Stimulated activated CD4-positive, alpha-beta T cell treated with anti-CD3 and anti-CD28 coated beads, Interleukin-1b, Interleukin-23, amount 100 ng/mL, for 24 hours (primary cell): Measurements from ENCODE around the gene LRFN3.
"Not testable (repeated sequence)": the region's sequence is repeated elsewhere in the genome, so short reads cannot be mapped to it uniquely, and the experiment has no call there.

Source experiments
- DNase-seq, 4 experiments: peaks; one replicate each; pipeline ENCODE4 v3.0.0-alpha.2; 2020; ENCODE audit warnings: low read depth in 4 of 4, low spot score in 1 of 4

Gene LRFN3

GRCh38 chr19:35938282-35939224 lies 2.4 kb downstream of the LRFN3 start:
- no peak for DNase-seq

- DNase-seq = no peak
Observed at GRCh38 chr19:35939307-35940077, 3.3 kb downstream of the LRFN3 start.

GRCh38 chr19:35940078-35940775 lies 4.1 kb downstream of the LRFN3 start:
- no peak for DNase-seq

- no peak for DNase-seq
Observed at GRCh38 chr19:35940839-35941238, 4.7 kb downstream of the LRFN3 start.

GRCh38 chr19:35942235-35942634 lies 6.1 kb downstream of the LRFN3 start:
- DNase-seq = no peak

GRCh38 chr19:35943321-35944301 lies 7.4 kb downstream of the LRFN3 start:
- DNase-seq = no peak

- no peak for DNase-seq
Observed at GRCh38 chr19:35944556-35944955, 8.4 kb downstream of the LRFN3 start.

GRCh38 chr19:35945121-35945790 lies 9.1 kb downstream of the LRFN3 start:
- no peak for DNase-seq

GRCh38 chr19:35946203-35946602 lies 10.0 kb downstream of the LRFN3 start:
- DNase-seq = no peak

GRCh38 chr19:35949131-35949530 lies 13.0 kb downstream of the LRFN3 start:
- no peak for DNase-seq

GRCh38 chr19:35955881-35956634 lies 19.9 kb downstream of the LRFN3 start:
- no peak for DNase-seq

GRCh38 chr19:35957411-35957810 lies 21.2 kb downstream of the LRFN3 start:
- not testable (repeated sequence) for DNase-seq

GRCh38 chr19:35958660-35959039 lies 22.5 kb downstream of the LRFN3 start:
- no peak for DNase-seq

- DNase-seq = peak; percentile 38 to 65 (median 46)
Observed at GRCh38 chr19:35959040-35959967, 23.1 kb downstream of the LRFN3 start.

GRCh38 chr19:35959968-35960320 lies 23.8 kb downstream of the LRFN3 start:
- no peak for DNase-seq

- no peak for DNase-seq
Observed at GRCh38 chr19:35960432-35960972, 24.3 kb downstream of the LRFN3 start.

GRCh38 chr19:35963514-35963913 lies 27.3 kb downstream of the LRFN3 start:
- no peak for DNase-seq

- DNase-seq = no peak
Observed at GRCh38 chr19:35966771-35967170, 30.6 kb downstream of the LRFN3 start.
